ENCODE measurements around the gene RABGGTA. TPM values are rescaled to one million over a fixed set of nuclear protein-coding genes. Genes with fewer than 3 reads are reported as not detected.

RABGGTA gene
- total RNA-seq, 1 experiment from 2014 or later, result 25.6 TPM

DNA sequence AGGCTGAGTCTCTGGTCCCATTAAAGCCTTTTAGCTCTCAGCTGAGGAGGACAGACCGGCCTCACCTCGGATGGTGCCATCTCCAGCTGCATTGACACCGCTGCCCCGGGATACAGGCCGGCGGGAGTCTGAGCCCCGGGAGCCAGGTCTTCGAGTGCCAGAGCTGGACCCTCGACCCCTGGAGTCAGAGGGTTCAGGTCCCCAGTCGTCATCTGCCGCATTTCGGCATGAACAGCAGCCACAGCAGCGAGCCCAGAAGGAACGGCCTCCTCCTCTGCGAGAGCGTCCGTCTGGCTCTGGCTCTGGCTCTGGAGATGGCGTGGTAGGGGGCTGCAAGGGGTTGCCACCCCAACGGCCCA, 9.4 kb downstream of the RABGGTA start:
- Histone ChIP-seq H3K4me2 (ENCODE audit: insufficient read depth, insufficient read length, low read length) (no peak overlapping the region), H3K79me2 (ENCODE audit: insufficient read depth, low read length) (no peaks in the 10 kb centered on the region), H2BK12ac (ENCODE audit: insufficient read length, low read depth, low read length) (no peak overlapping the region), H2BK120ac (ENCODE audit: low read depth, low read length, poor library complexity, severe bottlenecking) (no peak overlapping the region), H4K20me1 (ENCODE audit: control insufficient read depth, insufficient read depth, insufficient read length) (no peaks in the 10 kb centered on the region), H3K9ac (ENCODE audit: extremely low read depth, insufficient read length, low read length) (no peak overlapping the region), H3K14ac (ENCODE audit: insufficient read depth, low read length) (no peak overlapping the region; the same call in 1 of the 2 replicates), H2BK15ac (ENCODE audit: low read depth, low read length) (no peak overlapping the region), H3K23me2 (ENCODE audit: insufficient read length, low read depth, low read length, poor library complexity, severe bottlenecking) (no peaks in the 10 kb centered on the region), H3K56ac (ENCODE audit: insufficient read length, low read depth, low read length) (no peak overlapping the region), H3K9me3 (ENCODE audit: control insufficient read depth, low read depth, low read length) (no peaks in the 10 kb centered on the region), H3T11ph (ENCODE audit: low read length) (no peak overlapping the region), H3K27me3 (ENCODE audit: insufficient read depth, low read length) (no peaks in the 10 kb centered on the region), H2BK20ac (ENCODE audit: low read depth, low read length, poor library complexity, severe bottlenecking) (no peak overlapping the region), H3K23ac (ENCODE audit: insufficient read length, low read depth, low read length) (no peak overlapping the region), H3K79me1 (ENCODE audit: insufficient read depth, low read depth, low read length, poor library complexity, severe bottlenecking) (no peaks in the 10 kb centered on the region), H3K18ac (ENCODE audit: insufficient read length, low read depth, low read length) (no peak overlapping the region), H2AK5ac (ENCODE audit: insufficient read length, low read length) (no peak overlapping the region), H4K91ac (ENCODE audit: insufficient read length, low read depth, low read length) (no peak overlapping the region), H4K8ac (replicated peaks; ENCODE audit: insufficient read length, low read depth, low read length) (no peak overlapping the region), H3K4ac (ENCODE audit: low read depth, low read length) (no peak overlapping the region), H2AFZ (ENCODE audit: low read length) (no peak overlapping the region), H3K27ac (ENCODE audit: insufficient read length, low read depth, low read length) (no peak overlapping the region), H4K5ac (ENCODE audit: insufficient read length, low read depth, low read length) (no peak overlapping the region), H3K4me1 (ENCODE audit: insufficient read depth, low read length) (no peaks in the 10 kb centered on the region), H2BK5ac (ENCODE audit: insufficient read length, low read length) (no peak overlapping the region)
- TF ChIP-seq, protein P1, sequence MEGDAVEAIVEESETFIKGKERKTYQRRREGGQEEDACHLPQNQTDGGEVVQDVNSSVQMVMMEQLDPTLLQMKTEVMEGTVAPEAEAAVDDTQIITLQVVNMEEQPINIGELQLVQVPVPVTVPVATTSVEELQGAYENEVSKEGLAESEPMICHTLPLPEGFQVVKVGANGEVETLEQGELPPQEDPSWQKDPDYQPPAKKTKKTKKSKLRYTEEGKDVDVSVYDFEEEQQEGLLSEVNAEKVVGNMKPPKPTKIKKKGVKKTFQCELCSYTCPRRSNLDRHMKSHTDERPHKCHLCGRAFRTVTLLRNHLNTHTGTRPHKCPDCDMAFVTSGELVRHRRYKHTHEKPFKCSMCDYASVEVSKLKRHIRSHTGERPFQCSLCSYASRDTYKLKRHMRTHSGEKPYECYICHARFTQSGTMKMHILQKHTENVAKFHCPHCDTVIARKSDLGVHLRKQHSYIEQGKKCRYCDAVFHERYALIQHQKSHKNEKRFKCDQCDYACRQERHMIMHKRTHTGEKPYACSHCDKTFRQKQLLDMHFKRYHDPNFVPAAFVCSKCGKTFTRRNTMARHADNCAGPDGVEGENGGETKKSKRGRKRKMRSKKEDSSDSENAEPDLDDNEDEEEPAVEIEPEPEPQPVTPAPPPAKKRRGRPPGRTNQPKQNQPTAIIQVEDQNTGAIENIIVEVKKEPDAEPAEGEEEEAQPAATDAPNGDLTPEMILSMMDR (conservative IDR thresholded peaks at IDR 0.05), result no peak
- Mint-ChIP-seq H3K36me3 (ENCODE audit: insufficient read depth in 1 of 3, low read depth in 3 of 3) (peaks cover under 1 to 12% (median 9%) of the 10 kb centered on the region in 3 experiments; a peak in 5 of 7 replicates), H3K9me3 (no peaks in the 10 kb centered on the region), H3K27me3 (ENCODE audit: low read depth) (no peaks in the 10 kb centered on the region; the same call in 1 of the 2 replicates), H3K27ac (no peak overlapping the region), H3K4me1 (no peaks in the 10 kb centered on the region; a peak in 2 of 4 replicates), H3K4me3 (no peak overlapping the region)
- no CpG with 5 or more reads among the region's 19 CpGs for WGBS (ENCODE audit: extremely low coverage, insufficient read length, low lambda C conversion rate)
- DNase-seq, result no peak

All from H9 (cell line).